Upper lobe of left lung (tissue), 4 donors: ENCODE measurements around the gene ZNF574.

Experiments used
- POLR2A ChIP-seq, 4 donors: fragments of 450-650 bp; IDR thresholded peaks; one replicate each; pipeline ENCODE4 v1.5.1; 2016 to 2017; ENCODE audit warnings: antibody characterized with exemption in 4 of 4, mild to moderate bottlenecking in 2 of 4
- TF ChIP-seq, protein P1 (sequence below), 6 experiments: fragments of 450-650 bp in 4 of 6; fragments of 200-600 bp in 2 of 6; sonication (generic) in 2 of 6; IDR thresholded peaks; one replicate each; pipeline ENCODE4 v1.5.1; 2016 to 2019; ENCODE audit warnings: antibody characterized with exemption in 6 of 6

- TF ChIP-seq, protein P1, sequence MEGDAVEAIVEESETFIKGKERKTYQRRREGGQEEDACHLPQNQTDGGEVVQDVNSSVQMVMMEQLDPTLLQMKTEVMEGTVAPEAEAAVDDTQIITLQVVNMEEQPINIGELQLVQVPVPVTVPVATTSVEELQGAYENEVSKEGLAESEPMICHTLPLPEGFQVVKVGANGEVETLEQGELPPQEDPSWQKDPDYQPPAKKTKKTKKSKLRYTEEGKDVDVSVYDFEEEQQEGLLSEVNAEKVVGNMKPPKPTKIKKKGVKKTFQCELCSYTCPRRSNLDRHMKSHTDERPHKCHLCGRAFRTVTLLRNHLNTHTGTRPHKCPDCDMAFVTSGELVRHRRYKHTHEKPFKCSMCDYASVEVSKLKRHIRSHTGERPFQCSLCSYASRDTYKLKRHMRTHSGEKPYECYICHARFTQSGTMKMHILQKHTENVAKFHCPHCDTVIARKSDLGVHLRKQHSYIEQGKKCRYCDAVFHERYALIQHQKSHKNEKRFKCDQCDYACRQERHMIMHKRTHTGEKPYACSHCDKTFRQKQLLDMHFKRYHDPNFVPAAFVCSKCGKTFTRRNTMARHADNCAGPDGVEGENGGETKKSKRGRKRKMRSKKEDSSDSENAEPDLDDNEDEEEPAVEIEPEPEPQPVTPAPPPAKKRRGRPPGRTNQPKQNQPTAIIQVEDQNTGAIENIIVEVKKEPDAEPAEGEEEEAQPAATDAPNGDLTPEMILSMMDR (IDR thresholded peaks at IDR 0.05), result no peak
- TF ChIP-seq POLR2A (IDR thresholded peaks at IDR 0.05), result no peak
These were observed 1.2 kb upstream of the ZNF574 start for GRCh38 chr19:42074513-42075363.
